K562 (cell line): ENCODE measurements around the gene UNC5C. TPM values are rescaled to one million over a fixed set of nuclear protein-coding genes. Genes with fewer than 3 reads are reported as not detected.

ENCODE experiments used
- ATAC-seq: fragments of 200-7000 bp; cut with Tn5 transposase; 3 replicates; pipeline ENCODE4 v1.9.1; 2020; ENCODE audit warnings: moderate library complexity
- BruUV-seq: library from RNA; stranded (reverse); fragments of 400-500 nt; replicated peaks from 2 replicates; lab custom pipeline; 2021; lab: Mats Ljungman, UMichigan
- CTCF ChIA-PET: fragments of 300-600 bp; formaldehyde crosslinking; extraction: SDS; loops from one replicate; lab custom pipeline; 2021; ENCODE audit warnings: low intra/inter-chr PET ratio; lab: Yijun Ruan, JAX
- POLR2A ChIA-PET: fragments of 300-600, 350-650 bp; sonication (Branson Sonifier 250); formaldehyde crosslinking; extraction: SDS; loops from one replicate; lab custom pipeline; 2021; ENCODE audit warnings: antibody characterized with exemption, inconsistent platforms; lab: Yijun Ruan, JAX
- DNase-seq, 4 experiments: peaks; one replicate each; pipeline versions ENCODE4 v3.0.0 to v3.0.0-alpha.2; 2011 to 2018; ENCODE audit warnings: low spot score in 3 of 4, mixed read lengths in 3 of 4; ENCODE audit errors: extremely low read depth in 1 of 4
- FAIRE-seq: peaks from 2 replicates; lab custom pipeline; 2011; peaks lifted over from hg19 to GRCh38; lab: Jason Lieb, UNC
- H2AFZ ChIP-seq: 2 replicates; pipeline ENCODE4 v1.6.0; 2011; ENCODE audit warnings: low read depth, low read length, control low read depth, inconsistent platforms
- H3K27ac ChIP-seq: fragments of 200-600 bp; 3 replicates; pipeline ENCODE4 v1.8.0; 2011; ENCODE audit warnings: low read depth, mild to moderate bottlenecking, control low read depth, inconsistent platforms, low read length, moderate library complexity, mixed read lengths; ENCODE audit errors: extremely low read depth
- H3K27me3 ChIP-seq, 2 experiments: fragments of 300-600 bp in 1 of 2; 2 replicates in 1 of 2; 3 replicates in 1 of 2; pipeline versions ENCODE4 v1.6.0 to v1.8.0; 2011; ENCODE audit warnings: inconsistent platforms in 2 of 2, low read length in 2 of 2, mild to moderate bottlenecking in 1 of 2, mixed read lengths in 1 of 2, moderate library complexity in 1 of 2; ENCODE audit not compliant: control insufficient read depth in 2 of 2, insufficient read depth in 2 of 2
- H3K36me3 ChIP-seq: fragments of 300-600 bp; 3 replicates; pipeline ENCODE4 v1.8.0; 2011; ENCODE audit warnings: mild to moderate bottlenecking, low read length, inconsistent platforms; ENCODE audit not compliant: control insufficient read depth, insufficient read depth
- H3K4me1 ChIP-seq, 2 experiments: fragments of 200-600 bp in 1 of 2; replicated peaks in 1 of 2; 2 replicates in 1 of 2; 3 replicates in 1 of 2; pipeline versions ENCODE4 v1.5.1 to v1.8.0; 2011; ENCODE audit warnings: inconsistent platforms in 2 of 2, low read length in 2 of 2, mild to moderate bottlenecking in 1 of 2, mixed read lengths in 1 of 2, moderate library complexity in 1 of 2; ENCODE audit not compliant: control insufficient read depth in 2 of 2, insufficient read depth in 2 of 2
- H3K4me2 ChIP-seq: 2 replicates; pipeline ENCODE4 v1.6.1; 2011; ENCODE audit warnings: low read length, control low read depth, inconsistent platforms, mixed read lengths; ENCODE audit not compliant: insufficient read depth
- H3K4me3 ChIP-seq: fragments of 200-600 bp; sonication (generic), shearing (Covaris generic); 2 replicates; pipeline ENCODE4 v1.5.1; 2016; ENCODE audit warnings: control low read depth, inconsistent platforms
- H3K79me2 ChIP-seq: fragments of 200-600 bp; 3 replicates; pipeline ENCODE4 v1.8.0; 2011; ENCODE audit warnings: low read length, inconsistent platforms; ENCODE audit not compliant: control insufficient read depth, insufficient read depth
- H3K9ac ChIP-seq, 2 experiments: 2 replicates each; pipeline versions ENCODE4 v1.6.0 to v1.6.1; 2011; ENCODE audit warnings: low read depth in 2 of 2, low read length in 2 of 2, control low read depth in 1 of 2, inconsistent platforms in 1 of 2, mild to moderate bottlenecking in 1 of 2, mixed read lengths in 1 of 2; ENCODE audit not compliant: insufficient read depth in 1 of 2
- H3K9me1 ChIP-seq: one replicate; pipeline ENCODE4 v1.6.0; 2011; ENCODE audit warnings: inconsistent platforms, mild to moderate bottlenecking, low read length, moderate library complexity; ENCODE audit not compliant: control insufficient read depth, insufficient read depth
- H3K9me3 ChIP-seq: replicated peaks from 2 replicates; pipeline ENCODE4 v1.5.1; 2011; ENCODE audit warnings: low read depth, low read length, inconsistent platforms; ENCODE audit not compliant: control insufficient read depth, insufficient read depth
- H4K20me1 ChIP-seq: replicated peaks from 2 replicates; pipeline ENCODE4 v1.6.1; 2011; ENCODE audit warnings: low read length, inconsistent platforms, mixed read lengths; ENCODE audit not compliant: control insufficient read depth, insufficient read depth
- IFI16 ChIP-seq: fragments of 250-450 bp; sonication (Bioruptor Pico); IDR thresholded peaks from 2 replicates; pipeline ENCODE4 v2.1.2; 2022; ENCODE audit warnings: mild to moderate bottlenecking, inconsistent platforms
- NFE2 ChIP-seq: IDR thresholded peaks from 2 replicates; pipeline ENCODE4 v1.6.1; 2014; ENCODE audit warnings: antibody characterized with exemption, low read depth
- PBX2 ChIP-seq, 2 experiments: IDR thresholded peaks in 1 of 2; conservative IDR thresholded peaks in 1 of 2; 2 replicates each; pipeline ENCODE4 v1.6.1; 2016; ENCODE audit warnings: low read depth in 2 of 2, mild to moderate bottlenecking in 1 of 2, missing compliant biosample characterization in 1 of 2, missing genetic modification characterization in 1 of 2, moderate library complexity in 1 of 2
- ZNF518B ChIP-seq: fragments of 250-450 bp; sonication (Bioruptor Pico); IDR thresholded peaks from 2 replicates; pipeline ENCODE4 v1.5.0; 2021; ENCODE audit warnings: mild to moderate bottlenecking, moderate library complexity
- WGBS: fragments of 100-300 bp; shearing (Covaris generic); methylation state at CpG from one replicate; pipeline ENCODE4 v1.1.6; 2016; ENCODE audit warnings: low coverage, mixed read lengths; ENCODE audit not compliant: insufficient coverage; ENCODE audit errors: missing lambda C conversion rate; 5-methylcytosine and 5-hydroxymethylcytosine counted together
- in situ Hi-C: fragments of 300-500 bp; cut with MboI; formaldehyde crosslinking; loops from 4 replicates; pipeline ENCODE4 v1.15.0; 2018; ENCODE audit warnings: inconsistent platforms, mixed read lengths
- intact Hi-C: fragments of 100-400 bp; cut with micrococcal nuclease; formaldehyde crosslinking; loops from 2 replicates; pipeline ENCODE4 v1.14.2; 2022
- polyA plus RNA-seq, 8 experiments: library from polyadenylated mRNA; depleted of rRNA in 4 of 8; stranded (reverse) in 5 of 8; unstranded in 3 of 8; fragments of >200 nt; fragmentation: Nextera tagmentation in 2 of 8; fragmentation: Illumina TruSeq in 1 of 8; extraction: Ambion mirVana in 2 of 8; extraction: Trizol in 1 of 8; gene quantifications; 2 replicates each; pipeline versions ENCODE4 v1.2.1 to v1.2.3, GENCODE V29; 2011 to 2014; ENCODE audit warnings: inconsistent platforms in 1 of 8, missing spikeins in 1 of 8
- total RNA-seq, 7 experiments: library from RNA; depleted of rRNA in 6 of 7; stranded (reverse); fragments of >200 nt in 6 of 7; fragmentation: Illumina TruSeq in 2 of 7; extraction: Trizol in 2 of 7; gene quantifications; 2 replicates each; pipeline versions ENCODE4 v1.2.1 to v1.2.3, GENCODE V29; 2011 to 2021; ENCODE audit warnings: low replicate concordance in 1 of 7

Gene UNC5C
- total and polyA plus RNA-seq, 9 of the 15 experiments (the other 6 are each of a cell fraction or from before 2014, with no cell fraction given), result under 0.01 to 0.10 (median 0.03) TPM; not detected in 1

- FAIRE-seq (no peak), DNase-seq (no peak), ATAC-seq (no peak)
- no peak overlapping the region for H3K4me3 ChIP-seq
- no peaks in the 10 kb centered on the region for H4K20me1 ChIP-seq
- in situ Hi-C loops (no loop called here), intact Hi-C loops (no loop called here)
- BruUV-seq, result no TSS peak
- H3K4me2 ChIP-seq, result no peak overlapping the region
- H3K27me3 ChIP-seq, result no peaks in the 10 kb centered on the region
- CTCF ChIA-PET, result no interaction called here
- no peaks in the 10 kb centered on the region for H3K9me1 ChIP-seq
- H3K9me3 ChIP-seq, result no peaks in the 10 kb centered on the region
- no peaks in the 10 kb centered on the region for H3K4me1 ChIP-seq
- H3K79me2 ChIP-seq, result no peaks in the 10 kb centered on the region
- no peaks in the 10 kb centered on the region for H3K36me3 ChIP-seq
- H3K27ac ChIP-seq, result no peak overlapping the region
- POLR2A ChIA-PET, result no interaction called here
- H2AFZ ChIP-seq, result no peak overlapping the region
- TF ChIP-seq NFE2 (peak; percentile 37; the same call in 1 of the 2 replicates), PBX2 (CRISPR knock-in tag; IDR thresholded peaks at IDR 0.05; ENCODE audit: low read depth) (no peak), PBX2 (tag; conservative IDR thresholded peaks at IDR 0.05; ENCODE audit: low read depth) (0 out of 2 replicates have a peak, but pooled peaks have one; percentile 21), IFI16 (CRISPR knock-in tag) (no peak), ZNF518B (CRISPR knock-in tag) (no peak)
- TF ChIP-seq, all 486 proteins: peak for 2
- no peak overlapping the region for H3K9ac ChIP-seq
- WGBS, result 0% methylated on average over 5 of the region's 5 CpGs
Measured at GRCh38 chr4:95539106-95539505, 9.7 kb downstream of the UNC5C start.
